ENCODE results near the gene ZNF326. TPM values are rescaled to one million over a fixed set of nuclear protein-coding genes. Genes with fewer than 3 reads are reported as not detected.
"Not testable (repeated sequence)": the region's sequence is repeated elsewhere in the genome, so short reads cannot be mapped to it uniquely, and the experiment has no call there.

Gene ZNF326
- total RNA-seq, 1 donor from 2014 or later = 9.1 TPM

DNA sequence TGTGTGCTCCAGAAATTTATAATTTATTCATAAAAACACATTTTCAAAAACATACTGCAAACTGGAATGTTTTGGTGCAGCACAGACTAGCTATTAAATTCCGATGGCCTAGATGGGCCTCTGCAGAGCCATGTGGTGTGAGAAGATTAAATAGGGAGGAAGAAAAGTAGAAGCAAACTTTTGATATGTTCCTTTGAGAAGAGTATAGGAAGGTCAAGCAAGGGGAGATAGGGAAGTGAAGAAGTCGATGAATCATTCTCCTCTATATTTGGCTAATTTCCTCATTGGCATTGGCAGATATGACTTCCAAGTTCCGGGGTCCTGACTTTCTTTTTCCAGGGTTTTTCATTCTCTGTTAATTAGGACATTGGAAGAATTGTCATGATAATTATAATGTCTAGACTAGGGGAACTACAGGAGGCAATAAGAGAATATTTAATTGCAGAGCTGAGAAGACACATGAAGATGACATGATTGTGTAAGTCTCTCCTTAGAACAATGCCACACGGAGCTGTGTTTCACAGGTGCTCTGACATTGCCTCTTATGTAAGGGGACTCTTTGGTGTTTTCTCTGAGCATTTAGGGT lies 19.3 kb upstream of the ZNF326 start:
- H3K4me3 ChIP-seq (ENCODE audit: low read depth, low read length) = no peak overlapping the region
- TF ChIP-seq, protein P1, sequence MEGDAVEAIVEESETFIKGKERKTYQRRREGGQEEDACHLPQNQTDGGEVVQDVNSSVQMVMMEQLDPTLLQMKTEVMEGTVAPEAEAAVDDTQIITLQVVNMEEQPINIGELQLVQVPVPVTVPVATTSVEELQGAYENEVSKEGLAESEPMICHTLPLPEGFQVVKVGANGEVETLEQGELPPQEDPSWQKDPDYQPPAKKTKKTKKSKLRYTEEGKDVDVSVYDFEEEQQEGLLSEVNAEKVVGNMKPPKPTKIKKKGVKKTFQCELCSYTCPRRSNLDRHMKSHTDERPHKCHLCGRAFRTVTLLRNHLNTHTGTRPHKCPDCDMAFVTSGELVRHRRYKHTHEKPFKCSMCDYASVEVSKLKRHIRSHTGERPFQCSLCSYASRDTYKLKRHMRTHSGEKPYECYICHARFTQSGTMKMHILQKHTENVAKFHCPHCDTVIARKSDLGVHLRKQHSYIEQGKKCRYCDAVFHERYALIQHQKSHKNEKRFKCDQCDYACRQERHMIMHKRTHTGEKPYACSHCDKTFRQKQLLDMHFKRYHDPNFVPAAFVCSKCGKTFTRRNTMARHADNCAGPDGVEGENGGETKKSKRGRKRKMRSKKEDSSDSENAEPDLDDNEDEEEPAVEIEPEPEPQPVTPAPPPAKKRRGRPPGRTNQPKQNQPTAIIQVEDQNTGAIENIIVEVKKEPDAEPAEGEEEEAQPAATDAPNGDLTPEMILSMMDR (conservative IDR thresholded peaks at IDR 0.05; ENCODE audit: low read depth, low read length) = no peak
- DNase-seq (ENCODE audit: low read depth) = no peak

DNA sequence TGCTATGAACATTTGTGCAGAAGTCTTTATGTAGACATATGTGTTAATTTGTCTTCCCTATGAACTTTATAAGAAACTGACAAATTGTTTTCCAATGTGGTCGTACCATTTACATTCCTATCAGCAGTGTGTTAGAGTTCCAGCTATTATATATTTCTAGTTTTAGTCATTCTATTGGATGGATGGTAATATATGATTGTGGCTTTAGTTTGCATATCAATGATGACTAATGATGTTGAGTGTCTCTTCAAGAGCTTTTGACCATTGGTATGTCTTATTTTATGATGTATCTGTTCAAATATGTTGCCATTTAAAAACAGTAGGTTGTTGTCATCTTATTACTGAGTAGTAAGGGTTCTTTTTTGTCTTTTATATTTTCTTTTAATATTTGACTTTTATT lies 16.2 kb upstream of the ZNF326 start:
- no peak overlapping the region for H3K4me3 ChIP-seq (ENCODE audit: low read depth, low read length)
- no peak for DNase-seq (ENCODE audit: low read depth)
- TF ChIP-seq, protein P1 (conservative IDR thresholded peaks at IDR 0.05; ENCODE audit: low read depth, low read length) = no peak

DNA sequence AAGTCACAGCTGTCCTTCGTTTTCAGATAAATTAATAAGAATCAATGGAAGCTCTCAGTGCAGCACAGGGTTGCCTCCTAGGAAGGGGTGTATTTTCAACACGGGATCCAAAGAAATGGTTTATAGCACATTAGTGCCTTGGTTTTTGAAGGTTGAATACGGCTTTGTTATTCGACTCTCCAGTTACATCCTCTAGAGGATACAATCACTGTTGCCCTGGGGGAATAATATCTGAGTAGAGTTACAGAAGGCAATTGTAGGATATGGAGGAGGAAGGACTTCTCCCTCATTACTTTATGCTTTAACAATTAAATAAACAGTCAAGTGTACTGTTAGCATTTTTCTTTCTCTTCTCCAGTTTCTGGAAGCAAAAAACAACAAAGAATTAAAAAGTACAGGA lies 14.3 kb upstream of the ZNF326 start:
- no peak for DNase-seq (ENCODE audit: low read depth)
- TF ChIP-seq, protein P1 (conservative IDR thresholded peaks at IDR 0.05; ENCODE audit: low read depth, low read length) = no peak
- no peak overlapping the region for H3K4me3 ChIP-seq (ENCODE audit: low read depth, low read length)

DNA sequence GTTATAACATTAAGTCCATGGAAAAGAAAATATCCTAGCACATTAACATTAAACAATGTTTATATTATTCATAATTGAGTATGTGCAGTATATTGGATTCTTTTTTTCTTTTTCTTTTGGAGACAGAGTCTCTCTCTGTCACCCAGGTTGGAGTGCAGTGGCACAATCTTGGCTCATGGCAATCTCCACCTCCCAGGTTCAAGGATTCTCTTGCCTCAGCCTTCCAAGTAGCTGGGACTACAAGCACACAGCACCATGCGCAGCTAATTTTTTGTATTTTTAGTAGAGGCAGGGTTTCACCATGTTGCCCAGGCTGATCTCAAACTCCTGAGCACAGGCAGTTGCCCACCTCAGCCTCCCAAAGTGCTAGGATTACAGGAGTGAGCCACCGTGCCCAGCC lies 12.1 kb upstream of the ZNF326 start:
- H3K4me3 ChIP-seq (ENCODE audit: low read depth, low read length); DNase-seq (ENCODE audit: low read depth): not testable (repeated sequence)

DNA sequence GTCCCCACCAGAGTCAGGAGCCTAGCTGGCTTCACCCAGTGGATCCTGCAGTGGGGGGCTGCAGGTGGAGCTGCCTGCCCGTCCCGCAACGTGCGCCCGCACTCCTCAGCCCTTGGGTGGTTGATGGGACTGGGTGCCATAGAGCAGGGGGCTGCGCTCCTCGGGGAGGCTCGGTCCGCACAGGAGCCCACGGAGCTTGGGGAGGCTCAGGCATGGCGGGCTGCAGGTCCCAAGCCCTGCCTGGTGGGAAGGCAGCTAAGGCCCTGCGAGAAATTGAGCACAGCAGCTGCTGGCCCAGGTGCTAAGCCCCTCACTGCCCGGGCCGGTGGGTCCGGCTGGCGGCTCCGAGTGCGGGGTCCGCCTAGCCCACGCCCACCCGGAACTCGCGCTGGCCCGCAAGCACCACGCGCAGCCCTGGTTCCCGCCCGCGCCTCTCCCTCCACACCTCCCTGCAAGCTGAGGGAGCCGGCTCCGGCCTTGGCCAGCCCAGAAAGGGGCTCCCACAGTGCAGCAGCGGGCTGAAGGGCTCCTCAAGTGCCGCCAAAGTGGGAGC lies 10.3 kb upstream of the ZNF326 start:
- DNase-seq (ENCODE audit: low read depth); H3K4me3 ChIP-seq (ENCODE audit: low read depth, low read length): not testable (repeated sequence)

DNA sequence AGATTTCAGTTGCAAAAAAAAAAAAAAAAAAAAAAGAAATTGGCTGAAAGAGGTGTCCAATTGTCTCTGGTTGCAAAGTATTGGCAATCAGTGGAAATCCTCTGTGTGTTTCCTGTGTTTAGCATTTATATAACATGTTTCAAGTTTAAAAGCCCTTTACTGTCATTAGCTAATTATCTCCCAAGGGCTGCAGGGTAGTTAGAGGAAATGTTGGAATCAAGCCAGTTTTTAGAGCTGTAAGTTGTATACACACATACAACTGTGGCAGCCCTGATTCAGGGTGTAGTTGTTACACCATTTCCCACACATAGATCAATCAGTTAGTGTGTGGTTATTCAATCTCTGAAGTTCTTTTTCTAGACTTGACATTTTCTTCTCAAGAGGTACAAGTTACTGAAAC lies 8.9 kb upstream of the ZNF326 start:
- no peak overlapping the region for H3K4me3 ChIP-seq (ENCODE audit: low read depth, low read length)
- DNase-seq (ENCODE audit: low read depth) = no peak
- TF ChIP-seq, protein P1 (conservative IDR thresholded peaks at IDR 0.05; ENCODE audit: low read depth, low read length) = no peak

DNA sequence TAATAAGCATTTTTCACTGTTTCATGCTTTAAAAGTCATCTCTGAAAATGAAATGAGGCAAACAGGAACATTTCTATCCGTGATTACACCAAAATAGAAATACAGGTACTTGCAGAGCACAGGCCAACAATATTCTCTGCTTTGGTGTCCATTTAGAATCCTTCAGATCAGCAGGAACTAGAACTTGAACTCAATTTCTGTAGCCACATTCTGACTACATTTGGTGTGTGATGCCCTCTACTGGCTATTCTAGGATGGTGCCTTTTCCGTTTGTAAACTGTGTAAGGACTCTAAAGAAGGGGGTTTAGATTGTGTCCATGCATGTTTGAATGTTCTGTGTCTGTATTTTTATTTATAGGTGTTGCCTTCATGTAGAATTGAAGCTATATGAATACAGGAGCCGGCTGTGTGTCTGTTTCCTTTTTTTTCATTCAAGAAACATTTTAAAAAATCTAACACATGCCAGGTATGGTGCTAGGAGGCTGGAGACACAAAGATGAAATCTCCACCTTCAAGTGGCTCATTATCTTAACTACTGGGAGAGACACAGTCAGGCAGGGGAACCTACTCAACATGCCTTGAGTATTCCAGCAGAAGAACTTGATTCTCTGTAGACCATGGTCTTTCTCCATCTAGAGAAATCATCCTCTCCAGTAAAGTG lies 7.6 kb upstream of the ZNF326 start:
- TF ChIP-seq, protein P1 (conservative IDR thresholded peaks at IDR 0.05; ENCODE audit: low read depth, low read length) = peak; percentile 92
- no peak for DNase-seq (ENCODE audit: low read depth)
- no peak overlapping the region for H3K4me3 ChIP-seq (ENCODE audit: low read depth, low read length)

DNA sequence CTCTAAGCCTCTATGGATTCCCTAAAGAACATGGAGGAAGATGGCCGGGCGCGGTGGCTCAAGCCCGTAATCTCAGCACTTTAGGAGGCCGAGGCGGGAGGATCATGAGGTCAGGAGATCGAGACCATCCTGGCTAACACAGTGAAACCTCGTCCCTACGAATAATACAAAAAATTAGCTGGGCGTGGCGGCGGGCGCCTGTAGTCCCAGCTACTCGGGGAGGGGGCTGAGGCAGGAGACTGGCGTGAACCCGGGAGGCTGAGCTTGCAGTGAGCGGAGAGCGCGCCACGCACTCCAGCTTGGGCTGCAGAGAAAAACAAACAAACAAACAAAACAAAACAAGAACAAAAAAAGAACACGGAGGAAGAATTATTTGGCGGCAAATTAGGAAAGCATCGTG lies 5.8 kb upstream of the ZNF326 start:
- H3K4me3 ChIP-seq (ENCODE audit: low read depth, low read length) = no peak overlapping the region

More for the DNA sequence above, 5.8 kb upstream of the ZNF326 start:
- TF ChIP-seq, protein P1 (conservative IDR thresholded peaks at IDR 0.05; ENCODE audit: low read depth, low read length) = no peak
- no peak for DNase-seq (ENCODE audit: low read depth)
